Renal pelvis (tissue), 4 donors: Measurements from ENCODE around the gene DENND2C. TPM values are rescaled to one million over a fixed set of nuclear protein-coding genes. Genes with fewer than 3 reads are reported as not detected.

Source experiments
- DNase-seq: peaks from one replicate; pipeline ENCODE4 v3.0.0-alpha.2; 2013
- polyA plus RNA-seq, 3 donors: library from polyadenylated mRNA; unstranded; fragments of 120-200 nt; gene quantifications; one replicate each; pipeline ENCODE4 v1.2.1, GENCODE V29; 2013; ENCODE audit not compliant: insufficient read length in 3 of 3

Gene DENND2C
- polyA plus RNA-seq, 3 donors: 3.3 to 4.9 (median 4.0) TPM

- no peak for DNase-seq
Measured at GRCh38 chr1:114547076-114547475, 122.8 kb downstream of the DENND2C start.

GRCh38 chr1:114545796-114546195 lies 124.1 kb downstream of the DENND2C start:
- DNase-seq: no peak

- DNase-seq: no peak
Measured at GRCh38 chr1:114545315-114545714, 124.5 kb downstream of the DENND2C start.

GRCh38 chr1:114540821-114541220 lies 129.0 kb downstream of the DENND2C start:
- DNase-seq: no peak

- no peak for DNase-seq
Measured at GRCh38 chr1:114540272-114540671, 129.6 kb downstream of the DENND2C start.

GRCh38 chr1:114536043-114536442 lies 133.8 kb downstream of the DENND2C start:
- DNase-seq: no peak

- DNase-seq: no peak
Measured at GRCh38 chr1:114535401-114535800, 134.4 kb downstream of the DENND2C start.

Other genes starting within 250 kb of the DENND2C start
- 10 to 100 TPM; 44.4 to 62.2 (median 57.9) TPM for gene TRIM33, start 158.8 kb downstream of the DENND2C start, polyA plus RNA-seq
- 10 to 100 TPM; 50.6 to 58.7 (median 53.7) TPM for gene BCAS2, start 88.4 kb downstream of the DENND2C start, polyA plus RNA-seq
- under 1 TPM in 1 of 3 donors, not detected in 2; 0.13 TPM for gene AMPD1, start 25.5 kb upstream of the DENND2C start, polyA plus RNA-seq
- gene NRAS, start 46.7 kb upstream of the DENND2C start, polyA plus RNA-seq: 10 to 100 TPM; 55.2 to 67.4 (median 65.2) TPM
- 100 to 1,000 TPM; 394 to 452 (median 432) TPM for gene CSDE1, start 87.9 kb upstream of the DENND2C start, polyA plus RNA-seq
- gene SIKE1, start 110.6 kb upstream of the DENND2C start, polyA plus RNA-seq: 10 to 100 TPM; 50.0 to 65.6 (median 51.3) TPM
- under 1 TPM in 2 of 3 donors, not detected in 1; 0.30 to 0.47 TPM for gene SYCP1, start 184.8 kb upstream of the DENND2C start, polyA plus RNA-seq